Immature natural killer cell (primary cell): ENCODE results near the gene ST6GALNAC3. TPM values are rescaled to one million over a fixed set of nuclear protein-coding genes. Genes with fewer than 3 reads are reported as not detected.

Experiments used
- DNase-seq, 3 donors: peaks; one replicate each; pipeline ENCODE4 v3.0.0; 2022; ENCODE audit warnings: mixed read lengths in 1 of 3
- H3K27ac Mint-ChIP-seq, 6 donors: one replicate each; pipeline ENCODE4 v1.8.0; 2020; ENCODE audit warnings: mixed read lengths in 6 of 6, mild to moderate bottlenecking in 5 of 6, inconsistent platforms in 4 of 6, moderate library complexity in 3 of 6
- H3K27me3 Mint-ChIP-seq, 3 donors: one replicate each; pipeline ENCODE4 v1.8.0; 2020 to 2021; ENCODE audit warnings: low read depth in 3 of 3, mild to moderate bottlenecking in 3 of 3, mixed read lengths in 3 of 3, moderate library complexity in 3 of 3, inconsistent platforms in 1 of 3
- H3K36me3 Mint-ChIP-seq, 3 donors: one replicate each; pipeline ENCODE4 v1.8.0; 2020; ENCODE audit warnings: mixed read lengths in 3 of 3, inconsistent platforms in 2 of 3, mild to moderate bottlenecking in 2 of 3
- H3K4me1 Mint-ChIP-seq, 2 donors: one replicate each; pipeline ENCODE4 v1.8.0; 2020; ENCODE audit warnings: inconsistent platforms in 2 of 2, mild to moderate bottlenecking in 2 of 2, mixed read lengths in 2 of 2, moderate library complexity in 1 of 2
- H3K4me3 Mint-ChIP-seq, 5 donors: one replicate each; pipeline ENCODE4 v1.8.0; 2020; ENCODE audit warnings: mild to moderate bottlenecking in 5 of 5, mixed read lengths in 5 of 5, inconsistent platforms in 3 of 5, moderate library complexity in 3 of 5
- H3K9me3 Mint-ChIP-seq, 6 donors: one replicate each; pipeline ENCODE4 v1.8.0; 2020; ENCODE audit warnings: mild to moderate bottlenecking in 6 of 6, mixed read lengths in 6 of 6, inconsistent platforms in 4 of 6, moderate library complexity in 3 of 6
- polyA plus RNA-seq, 3 donors: library from polyadenylated mRNA; unstranded; fragments of 300-500 nt; fragmentation: Illumina TruSeq; gene quantifications; one replicate each; pipeline ENCODE4 v1.2.3, GENCODE V29; 2021

ST6GALNAC3 gene
- polyA plus RNA-seq, 3 donors from 2014 or later = not detected

DNA sequence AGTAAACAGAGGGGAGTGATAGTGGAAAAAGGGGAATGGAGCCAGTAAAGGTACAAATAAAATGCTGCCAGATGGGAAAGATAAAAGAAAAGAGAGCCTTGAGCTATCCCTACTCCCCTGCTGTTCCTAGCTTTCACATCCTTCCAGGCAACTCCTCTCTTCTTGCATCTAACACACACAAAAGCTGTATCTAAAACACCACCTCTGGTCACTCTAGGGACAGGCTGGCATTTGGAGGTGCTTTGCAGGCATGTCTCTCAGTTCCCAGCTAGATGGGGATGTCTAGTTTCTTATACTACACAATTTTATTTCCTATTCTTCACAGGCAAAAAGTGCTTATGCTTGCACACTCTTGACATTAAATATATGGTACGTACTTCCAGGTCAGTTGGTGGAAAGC lies 607.6 kb downstream of the ST6GALNAC3 start:
- no peaks in the 10 kb centered on the region for H3K4me1 Mint-ChIP-seq
- no peak overlapping the region for H3K27ac Mint-ChIP-seq
- H3K27me3 Mint-ChIP-seq = no peaks in the 10 kb centered on the region

More for the DNA sequence above, 607.6 kb downstream of the ST6GALNAC3 start:
- no peaks in the 10 kb centered on the region for H3K36me3 Mint-ChIP-seq
- no peak for DNase-seq
- peaks cover 0 to 5% (median 0%) of the 10 kb centered on the region in 6 donors for H3K9me3 Mint-ChIP-seq
- no peak overlapping the region for H3K4me3 Mint-ChIP-seq

Other genes starting within 250 kb of the ST6GALNAC3 start
- gene ASB17, start 142.3 kb upstream of the ST6GALNAC3 start, polyA plus RNA-seq = not detected